Muscle of arm (tissue), 12 donors: ENCODE data around the gene RNF32. TPM values are rescaled to one million over a fixed set of nuclear protein-coding genes. Genes with fewer than 3 reads are reported as not detected.
"Not testable (repeated sequence)": the region's sequence is repeated elsewhere in the genome, so short reads cannot be mapped to it uniquely, and the experiment has no call there.

Experiments used
- DNase-seq: peaks from one replicate; pipeline ENCODE4 v3.0.0-alpha.2; 2013
- polyA plus RNA-seq, 12 donors: library from polyadenylated mRNA; unstranded; fragments of 120-200 nt; gene quantifications; one replicate each; pipeline ENCODE4 v1.2.1, GENCODE V29; 2013; ENCODE audit not compliant: insufficient read length in 12 of 12

The RNF32 gene
- polyA plus RNA-seq, 12 donors, result 1.4 to 4.3 (median 2.3) TPM; not detected in 2

GRCh38 chr7:156673902-156674301 is 33.3 kb downstream of the RNF32 start:
- no peak for DNase-seq

DNA sequence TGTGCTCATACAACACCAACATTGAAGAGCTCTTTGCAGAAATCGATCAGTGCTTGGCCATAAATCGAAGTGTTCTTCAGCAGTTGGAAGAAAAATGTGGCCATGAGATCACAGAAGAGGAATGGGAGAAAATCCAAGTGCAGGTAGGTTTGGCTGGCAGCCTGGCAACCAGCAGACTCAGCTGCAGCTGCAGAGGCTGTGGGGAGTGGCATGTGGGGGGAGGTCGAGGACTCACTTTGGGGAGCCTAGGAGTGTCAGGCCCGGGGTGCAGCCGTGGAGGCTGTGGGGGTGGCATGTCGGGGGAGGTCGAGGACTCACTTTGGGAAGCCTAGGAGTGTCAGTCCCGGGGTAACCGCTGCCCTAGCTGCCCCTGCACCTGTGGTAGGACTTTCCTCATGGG is 35.1 kb downstream of the RNF32 start:
- DNase-seq, result no peak

- no peak for DNase-seq
Observed at GRCh38 chr7:156676263-156676662, 35.7 kb downstream of the RNF32 start.

DNA sequence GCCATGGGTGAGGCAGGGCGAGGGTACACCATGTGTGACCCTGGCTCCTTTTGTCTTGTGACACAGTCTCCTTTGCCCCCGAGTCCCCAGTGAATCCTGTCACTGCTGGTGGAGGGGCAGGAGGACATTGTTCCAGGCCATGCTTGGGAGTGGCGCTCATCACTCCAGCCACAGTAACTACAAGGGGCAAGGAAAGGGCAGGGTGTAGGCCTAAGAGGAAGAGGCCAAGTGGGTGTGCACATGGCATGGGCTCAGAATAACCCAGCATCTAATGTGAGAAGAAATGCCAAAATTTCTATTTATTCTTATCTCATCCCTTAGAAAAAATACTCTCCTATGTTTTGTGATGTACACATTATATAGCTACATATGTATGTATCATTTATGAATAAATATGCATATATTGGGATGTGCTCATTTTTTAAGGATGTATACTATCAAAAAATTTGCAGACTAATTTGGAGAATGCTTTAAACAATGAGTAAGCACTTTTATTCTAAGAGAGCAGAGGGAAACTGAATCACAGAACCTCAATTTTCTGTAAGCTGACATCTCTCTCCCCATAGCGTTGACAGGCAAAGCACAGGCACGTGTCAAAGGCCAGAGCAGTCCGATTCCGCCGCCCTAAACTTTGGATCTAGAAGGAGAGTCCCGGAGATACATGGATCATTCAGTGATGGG is 36.9 kb downstream of the RNF32 start:
- no peak for DNase-seq

GRCh38 chr7:156680281-156680680 is 39.7 kb downstream of the RNF32 start:
- DNase-seq, result no peak

- DNase-seq, result no peak
Observed at GRCh38 chr7:156682928-156683327, 42.4 kb downstream of the RNF32 start.

DNA sequence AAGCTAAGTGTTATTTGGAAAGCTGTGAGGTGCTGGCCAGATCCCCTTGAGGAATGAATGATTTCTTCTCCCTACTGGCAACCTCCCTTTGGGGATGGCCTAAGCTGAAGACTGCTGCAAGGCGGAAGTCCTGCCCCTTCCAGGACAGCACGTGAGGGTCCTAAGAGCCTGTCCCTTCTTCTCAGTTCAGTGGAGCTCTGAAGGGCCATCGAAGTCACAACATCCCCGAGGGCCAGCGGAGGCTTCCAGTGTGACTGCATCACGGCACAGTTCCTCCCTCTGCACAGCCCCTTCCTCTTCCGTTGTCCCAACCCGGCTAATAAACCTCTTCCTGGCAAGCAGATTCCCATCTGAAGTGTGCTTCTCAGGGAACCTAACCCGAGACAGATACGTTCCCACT is 43.7 kb downstream of the RNF32 start:
- no peak for DNase-seq

DNA sequence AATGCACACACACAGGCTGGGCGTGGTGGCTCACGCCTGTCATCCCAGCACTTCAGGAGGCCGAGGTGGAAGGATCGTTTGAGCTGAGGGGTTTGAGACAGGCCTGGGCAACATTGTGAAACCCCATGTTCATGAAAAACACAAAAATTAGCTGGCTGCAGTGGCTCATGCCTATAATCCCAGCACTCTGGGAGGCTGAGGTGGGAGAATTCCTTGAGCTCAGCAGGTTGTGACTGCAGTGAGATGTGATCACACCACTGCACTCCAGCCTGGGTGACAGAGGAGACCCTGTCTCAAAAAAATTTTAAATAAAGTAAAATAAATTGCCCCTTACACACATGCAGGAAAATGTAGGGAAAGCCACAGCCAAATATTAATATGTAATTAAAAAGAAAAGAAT is 44.1 kb downstream of the RNF32 start:
- DNase-seq, result no peak

GRCh38 chr7:156691764-156692163 is 51.2 kb downstream of the RNF32 start:
- DNase-seq, result no peak

- no peak for DNase-seq
Observed at GRCh38 chr7:156692849-156693248, 52.3 kb downstream of the RNF32 start.

DNA sequence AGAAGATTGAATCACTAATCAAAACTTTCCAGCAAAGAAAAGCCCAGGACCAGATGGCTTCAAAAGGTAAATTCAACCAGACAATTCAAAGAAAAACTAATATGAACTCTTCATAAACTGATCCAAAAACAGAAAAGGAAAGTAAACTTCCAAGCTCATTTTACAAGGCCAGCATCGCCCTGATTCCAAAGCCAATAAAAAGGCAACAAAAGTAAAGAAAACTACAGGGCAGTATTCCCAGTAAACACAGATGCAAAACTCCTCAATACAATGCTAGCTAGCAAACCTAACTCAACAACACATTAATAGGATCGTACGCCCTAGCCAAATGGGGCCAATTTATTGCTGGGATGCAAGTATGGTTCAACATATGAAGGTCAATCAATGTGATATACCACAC is 53.1 kb downstream of the RNF32 start:
- no peak for DNase-seq

DNA sequence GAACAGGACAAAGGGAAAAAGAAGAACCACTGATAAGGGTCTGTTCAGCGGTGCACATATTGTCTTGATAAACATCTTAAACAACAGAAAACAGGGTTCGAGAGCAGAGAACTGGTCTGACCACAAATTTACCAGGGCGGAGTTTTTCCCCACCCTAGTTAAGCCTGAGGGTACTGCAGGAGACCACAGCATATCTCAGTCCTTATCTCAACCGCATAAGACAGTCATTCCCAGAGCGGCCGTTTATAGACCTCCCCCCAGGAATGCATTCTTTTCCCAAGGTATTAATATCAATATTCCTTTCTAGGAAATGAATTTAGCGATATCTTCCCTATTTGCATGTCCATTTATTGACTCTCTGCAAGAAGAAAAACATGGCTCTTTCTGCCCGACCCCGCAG is 56.7 kb downstream of the RNF32 start:
- DNase-seq, result not testable (repeated sequence)

- not testable (repeated sequence) for DNase-seq
Observed at GRCh38 chr7:156698512-156698911, 57.9 kb downstream of the RNF32 start.

DNA sequence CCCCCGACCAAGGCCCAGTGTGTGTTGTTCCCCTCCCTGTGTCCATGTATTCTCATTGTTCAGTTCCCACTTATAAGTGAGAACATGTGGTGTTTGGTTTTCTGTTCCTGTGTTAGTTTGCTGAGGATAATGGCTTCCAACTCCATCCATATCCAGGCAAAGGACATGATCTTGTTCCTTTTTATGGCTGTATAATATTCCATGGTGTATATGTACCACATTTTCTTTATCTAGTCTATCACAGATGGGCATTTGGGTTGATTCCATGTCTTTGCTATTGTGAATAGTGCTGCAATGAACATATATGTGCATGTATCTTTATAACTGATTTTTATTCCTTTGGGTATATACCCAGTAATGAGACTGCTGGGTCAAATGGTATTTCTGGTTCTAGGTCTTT is 61.2 kb downstream of the RNF32 start:
- not testable (repeated sequence) for DNase-seq

- no peak for DNase-seq
Observed at GRCh38 chr7:156702399-156702798, 61.8 kb downstream of the RNF32 start.

- DNase-seq, result no peak
Observed at GRCh38 chr7:156703209-156703608, 62.6 kb downstream of the RNF32 start.

- DNase-seq, result no peak
Observed at GRCh38 chr7:156703773-156704482, 63.4 kb downstream of the RNF32 start.

DNA sequence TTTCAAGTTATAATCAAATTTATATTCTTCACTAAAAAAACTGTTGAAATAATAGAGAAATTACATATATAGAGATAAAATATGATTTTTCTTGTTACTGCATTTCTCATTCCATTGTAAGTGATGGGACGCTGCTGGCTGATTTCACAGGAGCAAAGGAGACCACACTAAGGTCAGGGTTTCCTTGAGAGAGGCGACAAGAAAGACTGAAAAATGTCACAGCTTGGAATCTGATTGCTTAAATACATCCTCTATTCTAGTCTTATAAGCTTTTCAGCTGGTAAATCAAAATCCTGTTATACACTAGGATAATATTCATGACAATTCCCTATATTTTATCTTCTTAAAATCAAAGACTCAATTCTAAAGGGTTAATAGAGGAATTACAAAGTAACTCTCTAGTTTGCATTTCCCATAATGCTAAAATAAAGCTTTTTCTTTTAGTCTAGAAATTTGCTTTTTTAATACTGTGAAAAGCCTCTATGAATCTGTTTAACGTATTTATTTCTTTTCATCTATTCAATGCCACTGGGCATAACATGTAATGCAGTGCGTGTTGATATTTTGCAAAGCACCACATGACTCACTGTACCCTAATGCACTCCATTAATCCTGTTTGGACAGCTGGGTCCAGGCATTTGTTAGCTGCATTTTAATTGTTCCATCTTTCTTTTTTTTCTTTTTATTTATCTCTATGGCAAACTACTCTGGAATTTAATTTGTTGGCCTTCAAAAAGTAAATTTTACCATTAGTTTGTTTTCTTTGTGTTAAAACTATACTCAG is 81.7 kb downstream of the RNF32 start:
- DNase-seq, result no peak

- no peak for DNase-seq
Observed at GRCh38 chr7:156725073-156725472, 84.5 kb downstream of the RNF32 start.

DNA sequence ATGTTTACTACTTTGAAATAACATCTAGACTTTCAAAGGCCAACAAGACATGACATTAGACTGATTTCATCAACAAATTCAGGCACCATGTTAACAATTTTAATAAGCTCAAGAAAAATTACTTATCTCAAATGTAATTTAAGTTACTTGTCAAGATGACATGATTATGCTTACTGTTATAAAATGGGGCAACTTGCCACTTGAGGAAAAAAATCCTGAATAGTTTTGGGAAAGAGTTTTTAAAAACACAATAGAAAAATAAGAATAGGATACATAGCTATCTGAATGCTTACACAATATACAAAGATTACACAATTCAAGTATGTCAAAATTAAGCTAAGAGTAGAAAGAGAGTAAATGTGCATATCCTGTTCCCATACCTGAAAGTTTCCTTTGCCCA is 85.4 kb downstream of the RNF32 start:
- no peak for DNase-seq
